ENCODE results near the gene OMP.
A peak's percentile ranks its signal among the peaks of the same experiment; 100 is the strongest.
"Not testable (repeated sequence)": the region's sequence is repeated elsewhere in the genome, so short reads cannot be mapped to it uniquely, and the experiment has no call there.

The OMP gene

DNA sequence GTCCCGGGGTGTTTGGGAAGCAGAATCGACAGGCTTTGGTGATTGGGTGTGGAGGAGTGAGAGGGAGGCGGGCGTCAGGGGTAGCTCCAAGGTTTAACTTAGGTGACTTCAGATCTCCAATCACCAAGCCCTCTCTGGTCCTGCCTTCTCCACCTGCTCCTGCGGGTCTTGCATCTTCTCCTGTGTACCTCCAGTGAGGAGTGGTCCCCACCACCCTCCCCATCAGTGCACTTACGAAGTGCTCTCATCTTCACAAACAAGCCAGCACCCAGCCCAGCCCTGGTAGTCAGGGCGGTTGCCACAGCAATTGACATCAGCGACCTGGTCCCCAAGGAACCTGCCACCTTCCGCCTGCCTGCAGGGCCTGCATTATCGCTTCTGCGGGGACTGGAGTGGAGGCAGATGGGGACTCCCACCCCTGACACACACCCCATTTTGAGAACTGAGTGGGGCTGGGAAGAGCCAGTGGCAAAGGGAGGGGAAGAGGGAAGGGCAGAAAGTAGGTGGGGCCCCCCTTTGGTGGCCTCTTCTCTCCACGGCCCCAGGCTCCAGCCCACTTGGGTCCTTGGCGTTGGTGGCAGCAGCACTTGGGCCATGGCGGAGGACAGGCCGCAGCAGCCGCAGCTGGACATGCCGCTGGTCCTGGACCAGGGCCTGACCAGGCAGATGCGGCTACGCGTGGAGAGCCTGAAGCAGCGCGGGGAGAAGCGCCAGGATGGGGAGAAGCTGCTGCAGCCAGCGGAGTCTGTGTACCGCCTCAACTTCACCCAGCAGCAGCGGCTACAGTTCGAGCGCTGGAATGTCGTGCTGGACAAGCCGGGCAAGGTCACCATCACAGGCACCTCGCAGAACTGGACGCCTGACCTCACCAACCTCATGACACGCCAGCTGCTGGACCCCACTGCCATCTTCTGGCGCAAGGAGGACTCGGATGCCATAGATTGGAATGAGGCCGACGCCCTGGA lies at the start of gene OMP:
Gene OMP, plus strand, starts transcription at position 595 of the 965 bp plus-strand sequence. Its CDS starts 0 bp downstream, at position 595.
- DNase-seq, result no peak

DNA sequence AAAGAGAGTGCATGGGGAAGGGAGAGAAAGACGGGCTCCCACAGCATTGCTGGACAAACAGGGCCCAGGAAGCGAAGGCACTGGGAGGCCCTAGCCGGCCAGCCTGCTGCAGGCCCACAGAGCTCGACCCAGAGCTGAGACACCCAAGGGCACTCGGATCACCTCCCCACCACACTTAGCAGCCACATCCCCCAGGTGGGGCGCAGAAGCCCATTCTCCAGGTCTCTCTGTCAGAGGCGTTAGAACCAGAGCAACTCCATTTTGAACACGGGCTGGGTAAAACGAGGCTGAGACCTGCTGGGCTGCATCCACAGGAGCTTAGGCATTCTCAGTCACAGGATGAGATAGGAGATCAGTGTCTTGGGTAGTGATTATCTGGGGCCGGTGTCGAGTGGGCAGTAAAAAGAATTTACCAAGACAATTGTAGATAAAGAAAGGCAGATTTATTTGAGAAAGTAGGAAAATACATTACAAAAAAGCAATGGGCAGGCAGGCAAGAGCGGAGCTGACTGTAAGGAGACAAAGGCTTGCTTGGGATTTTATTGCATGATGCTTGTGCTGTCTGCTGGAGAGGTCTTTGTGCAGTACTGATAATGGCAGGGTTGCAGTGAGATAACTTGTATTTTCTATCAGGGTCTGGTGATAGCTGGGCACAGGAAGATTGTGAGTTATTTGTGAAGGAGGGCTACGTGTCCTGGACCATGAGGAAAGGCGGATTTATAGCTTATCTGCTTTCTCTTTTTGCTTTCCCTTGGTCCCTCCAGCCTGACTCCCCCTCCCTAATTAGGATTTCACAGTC lies 49.2 kb upstream of the OMP start:
- no peak for DNase-seq

- DNase-seq, result no peak
Measured at GRCh38 chr11:77054084-77054483, 48.6 kb upstream of the OMP start.

DNA sequence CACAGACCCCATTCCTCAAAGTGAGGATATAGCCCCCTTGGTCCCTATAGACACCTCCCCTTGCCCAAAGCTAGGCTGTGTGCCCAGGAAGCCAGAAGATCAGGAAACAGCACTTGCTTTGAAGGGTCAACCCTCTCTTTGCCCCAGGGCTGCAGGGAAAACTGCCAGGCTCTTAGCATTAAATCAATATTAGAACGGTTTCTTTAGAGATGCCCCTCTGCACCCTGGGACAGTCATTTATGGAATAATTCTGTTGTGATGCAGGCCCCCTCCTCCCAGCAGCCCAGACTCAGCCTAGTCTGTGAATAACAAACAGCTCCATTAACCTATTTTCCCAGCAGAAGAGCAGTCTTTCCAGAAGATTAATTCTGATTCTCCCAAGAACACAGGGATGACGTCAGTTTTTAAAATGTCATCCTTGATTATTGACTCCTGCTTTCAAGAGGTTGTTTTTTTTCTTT lies 47.5 kb upstream of the OMP start:
- DNase-seq, result no peak

GRCh38 chr11:77055913-77056312 lies 46.7 kb upstream of the OMP start:
- no peak for DNase-seq

DNA sequence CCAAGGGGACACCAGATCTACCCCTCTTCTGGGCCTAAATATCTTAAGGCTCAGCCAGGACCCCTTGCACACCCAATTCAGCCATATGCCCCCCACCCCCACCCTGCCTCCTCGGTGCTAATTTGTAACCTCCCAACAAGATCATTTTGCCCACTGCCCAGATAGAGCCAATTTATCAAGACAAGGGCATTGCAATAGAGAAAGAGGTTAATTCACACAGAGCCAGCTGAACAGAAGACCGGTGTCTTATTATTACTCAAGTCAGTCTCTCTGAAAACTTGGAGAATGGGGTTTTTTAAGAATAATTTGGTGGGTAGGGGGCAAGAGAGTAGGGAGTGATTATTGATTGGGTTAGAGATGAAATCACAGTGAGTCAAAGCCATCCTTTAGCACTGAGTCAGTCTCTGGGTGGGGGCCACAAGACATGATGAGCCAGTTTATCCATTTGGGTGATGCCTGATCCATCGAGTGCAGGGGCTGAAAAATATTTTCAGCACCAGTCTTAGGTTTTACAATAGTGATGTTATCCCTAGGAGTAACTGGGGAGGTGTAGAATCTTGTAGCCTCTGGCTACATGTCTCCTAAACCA lies 45.7 kb upstream of the OMP start:
- no peak for DNase-seq

GRCh38 chr11:77057938-77058474 lies 44.6 kb upstream of the OMP start:
- no peak for DNase-seq

DNA sequence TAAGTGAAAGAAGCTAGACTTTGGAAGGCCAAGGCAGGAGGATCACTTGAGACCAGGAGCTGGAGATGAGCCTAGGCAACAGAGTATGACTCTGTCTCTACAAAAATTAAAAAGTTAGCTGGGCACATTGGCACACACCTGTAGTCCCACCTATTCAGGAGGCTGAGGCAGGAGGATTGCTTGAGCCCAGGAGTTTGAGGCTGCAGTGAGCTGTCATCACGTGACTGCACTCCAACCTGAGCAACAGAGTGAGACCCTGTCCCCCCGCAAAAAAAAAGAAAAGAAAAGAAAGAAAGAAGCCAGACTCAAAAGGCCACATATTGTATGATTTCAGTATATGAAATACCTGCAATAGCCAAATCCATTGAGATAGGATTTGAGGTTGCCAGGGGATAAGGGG lies 43.7 kb upstream of the OMP start:
- no peak for DNase-seq

- DNase-seq, result no peak
Measured at GRCh38 chr11:77059806-77060205, 42.8 kb upstream of the OMP start.

DNA sequence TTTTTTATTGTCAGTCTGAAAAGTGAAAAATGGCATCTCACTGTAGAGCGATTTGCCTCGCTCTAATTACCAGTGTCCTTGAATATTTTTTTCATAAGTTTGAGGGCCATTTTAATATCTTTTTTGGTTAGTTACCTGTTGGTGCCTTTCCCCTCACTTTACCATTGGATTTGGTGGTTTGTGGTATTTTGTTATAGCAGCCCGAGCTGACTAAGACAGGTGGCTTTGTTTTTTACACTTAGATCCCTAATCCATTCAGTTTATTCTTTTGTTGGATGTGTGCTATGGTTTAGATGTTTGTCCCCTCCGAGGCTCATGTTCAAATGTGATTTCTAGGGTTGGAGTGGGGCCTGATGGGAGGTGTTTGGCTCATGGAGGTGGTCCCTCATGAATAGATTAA lies 42.4 kb upstream of the OMP start:
- no peak for DNase-seq

GRCh38 chr11:77061258-77061657 lies 41.4 kb upstream of the OMP start:
- DNase-seq, result not testable (repeated sequence)

DNA sequence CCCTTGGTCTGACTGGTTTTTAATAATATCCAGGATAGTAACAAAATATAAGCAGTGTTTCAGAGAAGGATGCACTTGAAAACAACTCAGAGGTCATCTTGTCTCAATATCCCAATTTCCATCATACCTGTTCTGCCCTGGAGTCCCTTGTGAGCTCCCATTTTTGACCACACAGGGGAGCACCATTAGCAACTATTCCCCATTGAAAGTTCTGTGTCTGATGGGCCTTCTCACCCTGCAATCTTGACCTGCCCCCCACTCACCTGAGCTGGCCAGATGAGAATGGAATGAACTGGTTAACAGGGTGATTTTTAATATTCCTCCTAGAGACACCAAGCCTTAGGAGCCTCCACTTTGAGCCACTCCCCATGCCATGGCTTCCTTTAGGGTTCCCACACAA lies 39.7 kb upstream of the OMP start:
- DNase-seq, result no peak

GRCh38 chr11:77063407-77063806 lies 39.2 kb upstream of the OMP start:
- DNase-seq, result no peak

GRCh38 chr11:77063861-77064260 lies 38.8 kb upstream of the OMP start:
- no peak for DNase-seq

- DNase-seq, result no peak
Measured at GRCh38 chr11:77064648-77065217, 37.9 kb upstream of the OMP start.

GRCh38 chr11:77065878-77066228 lies 36.8 kb upstream of the OMP start:
- DNase-seq, result no peak

GRCh38 chr11:77066229-77067042 lies 36.2 kb upstream of the OMP start, which contains the start of gene CAPN5:
Gene CAPN5, plus strand, starts transcription at chr11:77066971. Its CDS starts 17,916 bp downstream, at chr11:77084887.
- peak; percentile 94 for DNase-seq

- DNase-seq, result no peak
Measured at GRCh38 chr11:77067861-77068443, 34.7 kb upstream of the OMP start.

- DNase-seq, result no peak
Measured at GRCh38 chr11:77068457-77069335, 33.9 kb upstream of the OMP start.

DNA sequence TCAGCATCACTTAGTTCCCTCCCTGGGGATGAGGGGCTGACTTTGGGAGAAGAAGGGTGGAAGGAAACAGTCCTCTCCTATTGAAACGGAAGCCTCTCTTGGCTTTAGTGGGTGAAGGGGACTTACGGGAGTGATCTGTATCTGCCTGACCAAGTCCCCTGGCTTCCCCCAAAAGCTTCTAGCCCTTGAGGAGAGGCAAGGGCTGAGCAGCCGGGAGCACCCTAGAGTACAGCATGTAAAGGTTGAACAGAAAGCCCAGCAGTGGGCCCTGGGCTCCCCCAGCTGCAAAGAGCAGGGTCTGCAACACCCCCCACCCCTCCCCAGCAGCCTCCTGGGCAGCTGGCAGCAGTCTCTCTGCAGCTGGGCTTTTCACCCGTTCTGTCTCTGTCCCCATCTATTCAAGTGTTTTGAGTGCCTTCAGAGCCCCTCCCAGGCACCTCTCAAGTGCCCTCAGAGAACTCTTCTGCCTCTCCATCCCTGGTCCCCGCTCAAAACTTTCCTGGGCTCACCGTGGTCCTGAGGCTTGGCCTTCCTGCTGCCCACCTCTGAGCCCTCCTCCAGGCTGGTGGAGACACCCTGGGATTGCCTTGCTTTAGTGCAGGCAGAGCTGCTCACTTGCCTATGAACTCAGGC lies 33.2 kb upstream of the OMP start:
- DNase-seq, result no peak

All from activated CD8-positive, alpha-beta memory T cell treated with anti-CD3 and anti-CD28 coated beads for 24 hours (primary cell).